ENCODE results near the gene MINDY4.

MINDY4 gene

GRCh38 chr7:30757342-30757692 is 13.9 kb upstream of the MINDY4 start:
- no peak for TF ChIP-seq CTCF (IDR thresholded peaks at IDR 0.05)
- Histone ChIP-seq H3K27ac (peak overlapping the region in 1 of 2 donors; percentile 71), H3K4me3 (peak overlapping the region; percentile 24)
- DNase-seq (ENCODE audit: low spot score) = no peak

DNA sequence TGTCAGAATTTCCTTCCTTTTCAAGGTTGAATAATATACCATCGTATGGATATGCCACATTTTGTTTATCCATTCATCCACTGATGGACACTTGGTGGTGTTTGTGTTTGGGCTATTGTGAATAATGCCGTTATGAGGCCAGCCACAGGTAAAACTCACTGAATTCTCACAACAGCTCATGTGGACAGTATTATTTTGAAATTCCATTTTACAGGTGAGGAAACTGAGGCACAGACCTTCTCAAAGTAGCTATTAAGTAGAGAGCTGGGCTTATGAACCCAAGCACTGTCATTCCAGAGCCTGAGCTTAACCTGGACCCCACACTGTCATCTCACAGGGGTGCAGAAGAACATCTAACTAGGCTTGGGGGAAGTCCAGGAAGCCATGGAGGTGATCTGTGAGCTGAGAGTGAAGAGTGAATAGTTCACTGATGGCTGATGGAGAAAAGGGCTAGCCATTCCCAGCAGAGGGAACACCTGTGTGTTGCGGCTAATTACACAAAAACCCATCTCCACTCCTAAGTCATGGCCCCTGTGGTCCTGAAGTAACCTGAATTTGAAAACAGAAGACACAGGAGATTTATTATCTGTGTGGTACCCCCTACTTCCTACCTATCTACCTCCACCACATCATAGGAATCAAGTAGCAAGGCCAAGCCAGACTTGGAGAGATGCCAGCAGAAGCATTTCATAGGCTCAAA is 10.6 kb upstream of the MINDY4 start:
- Histone ChIP-seq H3K4me3 (no peak overlapping the region), H3K27ac (peak overlapping the region; percentile 57 to 82)
- TF ChIP-seq CTCF (IDR thresholded peaks at IDR 0.05) = no peak
- DNase-seq (ENCODE audit: low spot score) = no peak

- no peak overlapping the region for H3K4me3 ChIP-seq
- DNase-seq (ENCODE audit: low spot score) = no peak
- no peak for TF ChIP-seq CTCF (IDR thresholded peaks at IDR 0.05)
- H3K27ac ChIP-seq = peak overlapping the region; percentile 57 to 82
These were observed 9.7 kb upstream of the MINDY4 start for GRCh38 chr7:30761214-30762156.

DNA sequence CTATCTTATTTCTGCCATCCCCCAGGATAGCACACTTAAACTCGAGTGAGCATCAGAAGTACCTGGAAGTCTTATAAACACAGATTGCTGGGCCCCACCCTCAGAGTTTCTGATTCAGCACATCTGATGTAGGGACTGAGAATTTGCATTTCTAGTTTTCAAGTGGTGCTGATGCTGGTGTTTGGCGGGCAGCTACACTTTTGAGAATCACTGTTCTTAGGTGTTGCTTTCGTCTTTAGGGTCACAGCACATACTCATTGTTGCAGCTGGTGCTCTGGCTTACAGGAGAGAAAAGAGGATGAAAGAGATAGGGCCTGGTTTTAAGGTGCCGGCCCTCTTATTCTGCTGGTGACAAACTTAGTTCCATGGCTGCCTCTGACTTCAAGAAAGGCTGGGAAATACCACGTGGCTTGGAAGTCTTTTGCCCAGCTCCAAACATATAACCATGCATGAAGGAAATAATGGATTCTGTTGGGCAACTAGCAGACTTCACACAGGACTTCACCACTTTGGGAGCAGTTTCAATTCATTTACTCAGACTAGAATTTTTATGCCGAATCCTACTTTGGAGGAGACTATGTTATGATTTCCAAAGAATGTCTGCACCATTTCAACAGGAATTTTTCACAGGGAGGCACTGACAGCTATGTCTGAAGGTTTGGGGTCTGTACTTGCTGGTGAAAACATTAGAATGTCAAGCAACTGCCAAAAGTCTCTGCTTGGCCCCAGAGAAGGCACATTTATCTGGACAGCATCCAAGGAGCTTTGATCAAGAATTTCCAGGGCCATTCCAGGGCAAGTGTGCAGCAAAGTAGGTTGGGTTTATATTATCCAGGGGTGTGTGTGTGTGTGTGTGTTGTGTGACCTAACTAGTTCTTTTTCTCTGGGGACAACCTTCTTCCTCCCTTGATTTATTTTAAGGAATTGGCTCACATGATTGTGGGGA is 6.9 kb upstream of the MINDY4 start:
- DNase-seq (ENCODE audit: low spot score) = peak; percentile 92
- peak overlapping the region; percentile 59 to 84 for H3K27ac ChIP-seq
- TF ChIP-seq CTCF (IDR thresholded peaks at IDR 0.05) = no peak
- H3K4me3 ChIP-seq = no peak overlapping the region

DNA sequence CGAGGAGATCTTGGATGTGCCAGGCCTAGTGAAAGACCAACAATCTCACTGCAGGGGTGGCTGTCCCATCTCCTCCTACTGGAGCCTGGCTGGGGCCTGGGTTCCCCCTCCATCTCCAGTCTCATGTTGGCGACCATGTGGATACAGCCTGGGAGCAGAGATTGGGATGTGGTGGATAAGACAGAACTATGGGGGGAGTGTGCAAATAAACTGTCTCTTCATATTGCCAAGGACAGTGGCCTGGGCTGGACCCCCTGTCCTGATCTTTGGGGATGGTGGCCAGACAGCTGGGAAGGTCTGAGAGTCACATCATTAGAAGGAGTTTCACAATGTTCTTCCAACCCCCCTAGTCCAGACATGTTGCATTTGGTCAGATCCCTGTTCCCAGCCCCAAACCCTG is 5.8 kb upstream of the MINDY4 start:
- no peak for DNase-seq (ENCODE audit: low spot score)
- peak overlapping the region; percentile 59 to 80 for H3K27ac ChIP-seq
- no peak for TF ChIP-seq CTCF (IDR thresholded peaks at IDR 0.05)
- H3K4me3 ChIP-seq = no peak overlapping the region

DNA sequence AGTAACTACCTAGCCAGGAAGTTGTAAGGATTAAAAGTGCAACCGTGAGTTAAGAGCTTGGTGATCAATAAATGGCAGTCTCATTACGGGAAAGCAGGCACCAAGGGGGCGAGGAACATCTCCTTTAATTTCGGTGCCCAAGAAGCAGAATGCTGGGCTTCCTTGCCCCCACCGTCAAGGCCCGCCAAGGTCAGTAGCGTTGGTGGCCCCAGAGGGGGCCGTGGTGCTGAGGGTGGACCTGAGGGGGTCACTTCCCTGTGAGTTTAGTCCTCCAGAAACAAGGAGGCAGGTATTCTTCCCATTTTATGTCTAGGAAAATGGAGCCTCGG is 408 bp upstream of the MINDY4 start:
- H3K4me3 ChIP-seq = peak overlapping the region; percentile 81
- DNase-seq (ENCODE audit: low spot score) = no peak
- TF ChIP-seq CTCF (IDR thresholded peaks at IDR 0.05) = no peak
- peak overlapping the region; percentile 65 to 84 for H3K27ac ChIP-seq

Measured in coronary artery (tissue), 2 donors.